ENCODE results near the gene MYO1C.

GRCh38 chr17:1494203-1494602, 1.7 kb upstream of the MYO1C start:
- no peak for TF ChIP-seq POLR2A (IDR thresholded peaks at IDR 0.05; ENCODE audit: borderline replicate concordance, extremely low read depth, insufficient read depth, insufficient read length)
- no peak for TF ChIP-seq CTCF (IDR thresholded peaks at IDR 0.05 in 2 of 3, conservative IDR thresholded peaks at IDR 0.05 in 1 of 3; ENCODE audit: borderline replicate concordance in 1 of 3, insufficient read depth in 1 of 3, low read depth in 2 of 3, low read length in 2 of 3)
- TF ChIP-seq POLR2AphosphoS5 (IDR thresholded peaks at IDR 0.05; ENCODE audit: low read depth, low read length) = no peak
- no peak for TF ChIP-seq YY1 (IDR thresholded peaks at IDR 0.05; ENCODE audit: extremely low read depth, insufficient replicate concordance, low read depth, low read length)
- no peak for TF ChIP-seq REST (IDR thresholded peaks at IDR 0.05; ENCODE audit: low read depth)
- no peak for TF ChIP-seq SIN3A (IDR thresholded peaks at IDR 0.05; ENCODE audit: low read depth)
- no peak for TF ChIP-seq EZH2phosphoT487 (IDR thresholded peaks at IDR 0.05; ENCODE audit: borderline replicate concordance)
- TF ChIP-seq EZH2 (IDR thresholded peaks at IDR 0.05) = no peak
- no peak for TF ChIP-seq RAD21 (IDR thresholded peaks at IDR 0.05; ENCODE audit: low read depth)
- TF ChIP-seq TCF7L2 (IDR thresholded peaks at IDR 0.05; ENCODE audit: borderline replicate concordance, extremely low read depth, insufficient read depth, insufficient read length) = no peak
- TF ChIP-seq ELF1 (IDR thresholded peaks at IDR 0.05; ENCODE audit: borderline replicate concordance, low read depth) = no peak
- TF ChIP-seq CBX3 (IDR thresholded peaks at IDR 0.05; ENCODE audit: low read depth) = no peak

All from HCT116 (cell line).